WTC11 (cell line): ENCODE data around the gene C12orf43.

Experiments used
- FOXK1 ChIP-seq: sonication (generic); formaldehyde crosslinking; IDR thresholded peaks from 2 replicates; pipeline ENCODE4 v1.8.0; 2022; ENCODE audit warnings: mild to moderate bottlenecking, moderate library complexity, missing genetic modification reagents
- HMGXB4 ChIP-seq: sonication (generic); formaldehyde crosslinking; IDR thresholded peaks from 2 replicates; pipeline ENCODE4 v1.8.1; 2023; ENCODE audit warnings: mild to moderate bottlenecking, moderate library complexity, missing genetic modification reagents
- NFYB ChIP-seq: sonication (generic); formaldehyde crosslinking; conservative IDR thresholded peaks from 2 replicates; pipeline ENCODE4 v1.8.0; 2022; ENCODE audit warnings: low read depth, missing genetic modification reagents
- NR1H2 ChIP-seq: sonication (generic); formaldehyde crosslinking; IDR thresholded peaks from 2 replicates; pipeline ENCODE4 v1.9.0; 2021; ENCODE audit warnings: mild to moderate bottlenecking, moderate library complexity, missing genetic modification reagents
- NR2C2 ChIP-seq: sonication (generic); formaldehyde crosslinking; IDR thresholded peaks from 2 replicates; pipeline ENCODE4 v1.8.0; 2022; ENCODE audit warnings: mild to moderate bottlenecking, missing genetic modification reagents
- TCF7 ChIP-seq: sonication (generic); formaldehyde crosslinking; IDR thresholded peaks from 2 replicates; pipeline ENCODE4 v1.8.0; 2022; ENCODE audit warnings: mild to moderate bottlenecking, low read depth, missing genetic modification reagents, moderate library complexity
- TF ChIP-seq, protein P1 (sequence below): fragments of 200-600 bp; IDR thresholded peaks from 2 replicates; pipeline ENCODE4 v1.8.0; 2022; ENCODE audit warnings: antibody characterized with exemption
- TF ChIP-seq, protein P2 (sequence below): sonication (generic); formaldehyde crosslinking; IDR thresholded peaks from 2 replicates; pipeline ENCODE4 v1.8.0; 2023; ENCODE audit warnings: mild to moderate bottlenecking, missing genetic modification reagents
- TF ChIP-seq, protein P3 (sequence below): sonication (generic); formaldehyde crosslinking; IDR thresholded peaks from 2 replicates; pipeline ENCODE4 v1.8.0; 2022; ENCODE audit warnings: mild to moderate bottlenecking, missing genetic modification reagents
- TF ChIP-seq, protein P4 (sequence below): sonication (generic); formaldehyde crosslinking; IDR thresholded peaks from 2 replicates; pipeline ENCODE4 v1.8.1; 2023; ENCODE audit warnings: mild to moderate bottlenecking, missing genetic modification reagents, moderate library complexity

- TF ChIP-seq TCF7 (CRISPR knock-in tag), result no peak
- TF ChIP-seq NFYB (CRISPR knock-in tag), result no peak
- TF ChIP-seq, protein P1, sequence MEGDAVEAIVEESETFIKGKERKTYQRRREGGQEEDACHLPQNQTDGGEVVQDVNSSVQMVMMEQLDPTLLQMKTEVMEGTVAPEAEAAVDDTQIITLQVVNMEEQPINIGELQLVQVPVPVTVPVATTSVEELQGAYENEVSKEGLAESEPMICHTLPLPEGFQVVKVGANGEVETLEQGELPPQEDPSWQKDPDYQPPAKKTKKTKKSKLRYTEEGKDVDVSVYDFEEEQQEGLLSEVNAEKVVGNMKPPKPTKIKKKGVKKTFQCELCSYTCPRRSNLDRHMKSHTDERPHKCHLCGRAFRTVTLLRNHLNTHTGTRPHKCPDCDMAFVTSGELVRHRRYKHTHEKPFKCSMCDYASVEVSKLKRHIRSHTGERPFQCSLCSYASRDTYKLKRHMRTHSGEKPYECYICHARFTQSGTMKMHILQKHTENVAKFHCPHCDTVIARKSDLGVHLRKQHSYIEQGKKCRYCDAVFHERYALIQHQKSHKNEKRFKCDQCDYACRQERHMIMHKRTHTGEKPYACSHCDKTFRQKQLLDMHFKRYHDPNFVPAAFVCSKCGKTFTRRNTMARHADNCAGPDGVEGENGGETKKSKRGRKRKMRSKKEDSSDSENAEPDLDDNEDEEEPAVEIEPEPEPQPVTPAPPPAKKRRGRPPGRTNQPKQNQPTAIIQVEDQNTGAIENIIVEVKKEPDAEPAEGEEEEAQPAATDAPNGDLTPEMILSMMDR, result no peak; the same call in 1 of the 2 replicates
- TF ChIP-seq, protein P2, sequence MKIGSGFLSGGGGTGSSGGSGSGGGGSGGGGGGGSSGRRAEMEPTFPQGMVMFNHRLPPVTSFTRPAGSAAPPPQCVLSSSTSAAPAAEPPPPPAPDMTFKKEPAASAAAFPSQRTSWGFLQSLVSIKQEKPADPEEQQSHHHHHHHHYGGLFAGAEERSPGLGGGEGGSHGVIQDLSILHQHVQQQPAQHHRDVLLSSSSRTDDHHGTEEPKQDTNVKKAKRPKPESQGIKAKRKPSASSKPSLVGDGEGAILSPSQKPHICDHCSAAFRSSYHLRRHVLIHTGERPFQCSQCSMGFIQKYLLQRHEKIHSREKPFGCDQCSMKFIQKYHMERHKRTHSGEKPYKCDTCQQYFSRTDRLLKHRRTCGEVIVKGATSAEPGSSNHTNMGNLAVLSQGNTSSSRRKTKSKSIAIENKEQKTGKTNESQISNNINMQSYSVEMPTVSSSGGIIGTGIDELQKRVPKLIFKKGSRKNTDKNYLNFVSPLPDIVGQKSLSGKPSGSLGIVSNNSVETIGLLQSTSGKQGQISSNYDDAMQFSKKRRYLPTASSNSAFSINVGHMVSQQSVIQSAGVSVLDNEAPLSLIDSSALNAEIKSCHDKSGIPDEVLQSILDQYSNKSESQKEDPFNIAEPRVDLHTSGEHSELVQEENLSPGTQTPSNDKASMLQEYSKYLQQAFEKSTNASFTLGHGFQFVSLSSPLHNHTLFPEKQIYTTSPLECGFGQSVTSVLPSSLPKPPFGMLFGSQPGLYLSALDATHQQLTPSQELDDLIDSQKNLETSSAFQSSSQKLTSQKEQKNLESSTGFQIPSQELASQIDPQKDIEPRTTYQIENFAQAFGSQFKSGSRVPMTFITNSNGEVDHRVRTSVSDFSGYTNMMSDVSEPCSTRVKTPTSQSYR (CRISPR knock-in tag), result no peak
- TF ChIP-seq, protein P3, sequence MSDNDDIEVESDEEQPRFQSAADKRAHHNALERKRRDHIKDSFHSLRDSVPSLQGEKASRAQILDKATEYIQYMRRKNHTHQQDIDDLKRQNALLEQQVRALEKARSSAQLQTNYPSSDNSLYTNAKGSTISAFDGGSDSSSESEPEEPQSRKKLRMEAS (CRISPR knock-in tag), result no peak
- TF ChIP-seq, protein P4, sequence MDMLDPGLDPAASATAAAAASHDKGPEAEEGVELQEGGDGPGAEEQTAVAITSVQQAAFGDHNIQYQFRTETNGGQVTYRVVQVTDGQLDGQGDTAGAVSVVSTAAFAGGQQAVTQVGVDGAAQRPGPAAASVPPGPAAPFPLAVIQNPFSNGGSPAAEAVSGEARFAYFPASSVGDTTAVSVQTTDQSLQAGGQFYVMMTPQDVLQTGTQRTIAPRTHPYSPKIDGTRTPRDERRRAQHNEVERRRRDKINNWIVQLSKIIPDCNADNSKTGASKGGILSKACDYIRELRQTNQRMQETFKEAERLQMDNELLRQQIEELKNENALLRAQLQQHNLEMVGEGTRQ (CRISPR knock-in tag), result no peak
- TF ChIP-seq NR1H2 (CRISPR knock-in tag), result no peak
- TF ChIP-seq HMGXB4 (CRISPR knock-in tag), result no peak
- no peak for TF ChIP-seq NR2C2 (CRISPR knock-in tag)
- TF ChIP-seq FOXK1, result no peak
Observed at GRCh38 chr12:121009741-121010140, 6.5 kb downstream of the C12orf43 start.
